Heart left ventricle (tissue), 16 donors: Measurements from ENCODE around the gene RGS10. TPM values are rescaled to one million over a fixed set of nuclear protein-coding genes. Genes with fewer than 3 reads are reported as not detected.
A peak's percentile ranks its signal among the peaks of the same experiment; 100 is the strongest.

ENCODE experiments used
- ATAC-seq, 4 donors: fragments of 200-7000 bp; cut with Tn5 transposase; one replicate each; pipeline ENCODE4 v1.9.1; 2020 to 2022; ENCODE audit warnings: moderate library complexity in 4 of 4, mild to moderate bottlenecking in 3 of 4, moderate number of reproducible peaks in 1 of 4
- DNase-seq, 5 donors: peaks; one replicate each; pipeline ENCODE4 v3.0.0-alpha.2; 2020
- H3K27ac ChIP-seq, 12 donors: fragments of 200-600 bp; sonication (generic) in 4 of 12; one replicate each; pipeline versions ENCODE4 v1.5.0 to v1.8.0; 2016 to 2022; ENCODE audit warnings: mild to moderate bottlenecking in 2 of 12
- H3K27me3 ChIP-seq, 9 donors: fragments of 200-600 bp; sonication (generic) in 2 of 9; one replicate each; pipeline versions ENCODE4 v1.5.1 to v1.8.0; 2016 to 2022; ENCODE audit warnings: mild to moderate bottlenecking in 3 of 9
- H3K36me3 ChIP-seq, 9 donors: fragments of 200-600 bp; sonication (generic) in 2 of 9; one replicate each; pipeline versions ENCODE4 v1.5.0 to v1.8.0; 2018 to 2022; ENCODE audit warnings: mild to moderate bottlenecking in 2 of 9
- H3K4me1 ChIP-seq, 12 donors: fragments of 200-600 bp; sonication (generic) in 4 of 12; one replicate each; pipeline versions ENCODE4 v1.5.0 to v1.8.0; 2016 to 2022; ENCODE audit warnings: mild to moderate bottlenecking in 3 of 12
- H3K4me3 ChIP-seq, 12 donors: fragments of 200-600 bp; sonication (generic) in 4 of 12; one replicate each; pipeline versions ENCODE4 v1.5.0 to v1.8.0; 2017 to 2022; ENCODE audit warnings: mild to moderate bottlenecking in 9 of 12, moderate library complexity in 4 of 12
- H3K9me3 ChIP-seq, 12 donors: fragments of 200-600 bp; sonication (generic) in 4 of 12; one replicate each; pipeline versions ENCODE4 v1.5.0 to v1.8.0; 2016 to 2022; ENCODE audit warnings: mild to moderate bottlenecking in 1 of 12
- CTCF ChIP-seq, 12 donors: fragments of 200-600 bp; sonication (generic) in 4 of 12; IDR thresholded peaks; one replicate each; pipeline versions ENCODE4 v1.5.0 to v1.8.0; 2018 to 2022; ENCODE audit warnings: antibody characterized with exemption in 12 of 12, mild to moderate bottlenecking in 5 of 12
- POLR2A ChIP-seq, 2 donors: fragments of 450-650 bp; IDR thresholded peaks; one replicate each; pipeline ENCODE4 v1.6.1; 2017; ENCODE audit warnings: antibody characterized with exemption in 2 of 2, mild to moderate bottlenecking in 2 of 2, moderate library complexity in 2 of 2
- WGBS, 4 donors: extraction: QIAGEN DNeasy Blood & Tissue Kit in 2 of 4; methylation state at CpG; one replicate each; pipeline versions ENCODE4 v1.1.5 to v1.1.7; 2013 to 2018; 5-methylcytosine and 5-hydroxymethylcytosine counted together
- intact Hi-C, 10 donors: fragments of 100-400 bp; cut with DNase I; formaldehyde crosslinking; loops; one replicate each; pipeline versions ENCODE4 v1.11.1 to v1.14.2; 2022
- polyA plus RNA-seq, 2 donors: library from polyadenylated mRNA; stranded (reverse); fragments of 200-250 nt; gene quantifications; one replicate each; pipeline ENCODE4 v1.2.3, GENCODE V29; 2013
- total RNA-seq, 9 donors: library from RNA; depleted of rRNA in 2 of 9; stranded (reverse); fragments of >200 nt in 2 of 9; fragmentation: NEBNext Ultra II Directional in 3 of 9; extraction: Animal tissue kit (Norgen Biotek cat#: 25700) in 3 of 9; gene quantifications; one replicate each; pipeline versions ENCODE4 v1.1.0 to v1.2.4, GENCODE V29; 2016 to 2023
- donor health status: ischemic (EF 13 %, LVEDD 7.1; RV severe dilation, severe dysfunction).
- donor health status: healthy with polysubstance abuse.
- donor health status: DM: no; HTN: yes; CAD: no.
- donor health status: DM: no; HTN: no; CAD: no.
- donor health status: ischemic (EF 25% LVEDD 6.9; RV normal size, moderate dysfunction).
- donor health status: ischemic (EF 25% LVEDD 5.7; RV mildly dilated, moderate dysfunction).
- donor health status: healthy.
- donor health status: DM: yes; HTN: yes; CAD: no.
- donor health status: ischemic (EF 35%, LVEDD 5.7; RV mildly dilated, moderate dysfunction).
- donor health status: nonischemic (EF 11% LVEDD 7.7; RV severe dilation, severe dysfunction).
- donor health status: DM: yes; HTN: yes; CAD: no.
- donor health status: PGD.
- donor health status: ischemic (EF 29% LVEDD 5.4; RV normal size, mild dysfunction).
- donor health status: nonischemic (EF 23%, LVEDD 6.1; RV moderate dilation, normal function).

RGS10 gene
- total and polyA plus RNA-seq, 11 donors, result 1.6 to 25.2 (median 4.7) TPM

- 75 to 80% (median 78%) methylated on average over 9 of the region's 9 CpGs for WGBS, 4 donors
- H3K4me1 ChIP-seq, result peaks cover 0 to 73% (median 9%) of the 10 kb centered on the region in 12 donors
- intact Hi-C loops, result no loop called here
- TF ChIP-seq CTCF (IDR thresholded peaks at IDR 0.05), result no peak
- TF ChIP-seq POLR2A (IDR thresholded peaks at IDR 0.05), result no peak
- peaks cover 0 to 4% (median 0%) of the 10 kb centered on the region in 9 donors for H3K36me3 ChIP-seq
- no peak for ATAC-seq
- H3K4me3 ChIP-seq, result peak overlapping the region in 1 of 12 donors; percentile 8
- peak overlapping the region in 2 of 12 donors; percentile 75 to 92 for H3K27ac ChIP-seq
- no peak for DNase-seq
- no peaks in the 10 kb centered on the region for H3K9me3 ChIP-seq
- H3K27me3 ChIP-seq, result peaks cover 0 to 7% (median 4%) of the 10 kb centered on the region in 9 donors
These were observed 3.7 kb downstream of the RGS10 start for GRCh38 chr10:119538632-119539358.

DNA sequence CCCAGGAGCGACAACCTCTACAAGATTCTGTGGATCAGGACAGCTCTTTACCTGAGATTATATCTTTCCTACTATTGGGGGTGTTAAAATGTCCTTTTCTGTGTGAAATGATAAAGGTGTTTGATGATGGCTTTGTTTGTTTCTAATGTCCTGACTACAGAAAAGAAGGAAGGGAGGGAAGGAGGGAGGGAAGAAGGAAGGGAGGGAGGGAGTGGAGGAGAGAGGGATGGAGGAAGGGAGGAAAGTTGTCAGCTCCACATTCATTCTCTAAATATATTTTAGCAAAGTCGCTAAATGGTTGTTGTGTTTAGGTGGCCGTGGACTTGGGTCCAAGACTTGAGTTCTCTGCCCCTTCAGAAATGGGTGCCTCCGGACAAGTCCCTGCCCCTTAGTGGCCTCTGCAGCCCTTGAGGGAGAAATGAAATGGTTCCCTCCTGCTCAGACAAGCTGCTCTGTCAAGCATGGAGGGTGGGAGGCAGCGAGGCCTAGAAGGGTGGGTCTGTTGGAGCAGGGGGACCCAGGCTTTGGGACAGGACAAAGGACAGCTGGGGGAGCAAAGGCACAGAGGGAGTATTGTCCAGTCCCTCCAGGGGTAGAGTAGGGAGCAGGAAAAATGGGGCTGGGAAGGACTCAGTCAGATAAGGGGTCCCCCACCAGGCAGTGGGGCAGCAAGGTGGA lies 4.4 kb downstream of the RGS10 start:
- TF ChIP-seq CTCF (IDR thresholded peaks at IDR 0.05), result no peak
- TF ChIP-seq POLR2A (IDR thresholded peaks at IDR 0.05), result no peak
- ATAC-seq (no peak), DNase-seq (no peak)
- Histone ChIP-seq H3K9me3 (no peaks in the 10 kb centered on the region), H3K27me3 (peaks cover 0 to 7% (median 0%) of the 10 kb centered on the region in 9 donors), H3K4me1 (peaks cover 0 to 67% (median 3%) of the 10 kb centered on the region in 12 donors), H3K4me3 (peak overlapping the region in 1 of 12 donors; percentile 8), H3K27ac (peak overlapping the region in 2 of 12 donors; percentile 75 to 92), H3K36me3 (peaks cover 0 to 4% (median 0%) of the 10 kb centered on the region in 9 donors)
- WGBS, 4 donors, result 78 to 85% (median 82%) methylated on average over 5 of the region's 5 CpGs
- intact Hi-C loops, result no loop called here

DNA sequence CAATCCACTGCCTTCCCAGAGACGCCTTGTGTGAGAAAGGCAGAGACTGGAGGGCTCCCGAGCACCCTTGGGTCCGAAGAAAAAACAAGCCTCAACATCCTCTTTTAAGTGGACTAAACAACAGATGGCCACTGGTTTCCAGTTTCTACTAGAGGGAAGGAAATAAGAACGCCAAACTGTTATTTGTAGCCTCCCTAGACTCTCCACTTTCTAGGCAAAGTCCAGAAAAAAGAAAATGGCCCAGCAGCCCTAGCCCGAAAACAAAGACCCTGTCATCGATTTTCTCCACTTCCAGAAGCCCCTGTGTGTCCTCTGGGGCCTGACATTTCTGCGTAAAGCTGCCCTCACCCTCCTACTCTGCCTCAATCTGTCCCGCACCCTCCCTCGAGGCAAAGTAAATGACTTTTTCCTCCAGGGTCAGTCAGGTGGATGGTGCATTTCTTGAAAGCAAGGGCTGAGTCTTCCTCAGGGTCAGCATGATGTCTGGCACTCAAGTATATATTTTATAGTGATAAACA lies 6.0 kb downstream of the RGS10 start:
- peak in 2 of 4 donors; percentile 29 to 37 for ATAC-seq
- H3K9me3 ChIP-seq, result no peaks in the 10 kb centered on the region
- WGBS, 4 donors, result 71 to 83% (median 80%) methylated on average over 9 of the region's 9 CpGs
- no peak for TF ChIP-seq CTCF (IDR thresholded peaks at IDR 0.05)
- no peak for TF ChIP-seq POLR2A (IDR thresholded peaks at IDR 0.05)
- intact Hi-C loops, result no loop called here
- H3K27ac ChIP-seq, result peak overlapping the region in 3 of 12 donors; percentile 11 to 92 (median 75)
- no peak for DNase-seq
- peaks cover 0 to 69% (median 0%) of the 10 kb centered on the region in 12 donors for H3K4me1 ChIP-seq
- peak overlapping the region in 1 of 12 donors; percentile 20 for H3K4me3 ChIP-seq
- H3K27me3 ChIP-seq, result no peaks in the 10 kb centered on the region
- H3K36me3 ChIP-seq, result peaks cover 0 to 4% (median 0%) of the 10 kb centered on the region in 9 donors
